Psoas muscle (tissue), 8 donors: ENCODE measurements around the gene EPC1. TPM values are rescaled to one million over a fixed set of nuclear protein-coding genes. Genes with fewer than 3 reads are reported as not detected.
A peak's percentile ranks its signal among the peaks of the same experiment; 100 is the strongest.
"Not testable (repeated sequence)": the region's sequence is repeated elsewhere in the genome, so short reads cannot be mapped to it uniquely, and the experiment has no call there.

Source experiments
- ATAC-seq, 4 donors: fragments of 200-7000 bp; cut with Tn5 transposase; one replicate each; pipeline ENCODE4 v1.9.1; 2020; ENCODE audit warnings: moderate library complexity in 3 of 4, mild to moderate bottlenecking in 2 of 4
- DNase-seq, 2 donors: peaks; one replicate each; pipeline ENCODE4 v3.0.0-alpha.2; 2020
- H3K27ac ChIP-seq: fragments of 200-600 bp; one replicate; pipeline ENCODE4 v1.8.0; 2022
- H3K27me3 ChIP-seq, 3 donors: fragments of 200-600 bp in 1 of 3; one replicate each; pipeline versions ENCODE4 v1.6.1 to v1.8.0; 2013 to 2022; ENCODE audit warnings: low read length in 2 of 3, mild to moderate bottlenecking in 2 of 3, moderate library complexity in 1 of 3; ENCODE audit not compliant: insufficient read depth in 3 of 3
- H3K36me3 ChIP-seq, 2 donors: fragments of 200-600 bp in 1 of 2; one replicate each; pipeline versions ENCODE4 v1.6.1 to v1.8.0; 2013 to 2022; ENCODE audit warnings: low read depth in 1 of 2, mild to moderate bottlenecking in 1 of 2, moderate library complexity in 1 of 2; ENCODE audit not compliant: insufficient read depth in 1 of 2
- H3K4me1 ChIP-seq: fragments of 200-600 bp; one replicate; pipeline ENCODE4 v1.8.0; 2022
- H3K4me3 ChIP-seq: fragments of 200-600 bp; one replicate; pipeline ENCODE4 v1.8.0; 2022; ENCODE audit warnings: mild to moderate bottlenecking
- H3K9me3 ChIP-seq: fragments of 200-600 bp; one replicate; pipeline ENCODE4 v1.8.0; 2022
- WGBS, 3 donors: extraction: QIAGEN DNeasy Blood & Tissue Kit; methylation state at CpG; one replicate each; pipeline versions ENCODE4 v1.1.6 to v1.1.7; 2013; 5-methylcytosine and 5-hydroxymethylcytosine counted together
- intact Hi-C, 2 donors: fragments of 100-400 bp; cut with DNase I; formaldehyde crosslinking; loops; one replicate each; pipeline versions ENCODE4 v1.11.0 to v1.14.2; 2022
- polyA plus RNA-seq, 3 donors: library from polyadenylated mRNA; stranded (reverse); fragments of 200-250 nt; gene quantifications; one replicate each; pipeline ENCODE4 v1.2.3, GENCODE V29; 2013
- total RNA-seq, 4 donors: library from RNA; stranded (reverse); fragmentation: NEBNext Ultra II Directional in 2 of 4; extraction: Animal tissue kit (Norgen Biotek cat#: 25700) in 2 of 4; gene quantifications; one replicate each; pipeline versions ENCODE4 v1.2.1 to v1.2.4, GENCODE V29; 2021 to 2023
- TF ChIP-seq, protein P1 (sequence below): fragments of 200-600 bp; IDR thresholded peaks from one replicate; pipeline ENCODE4 v1.8.0; 2022; ENCODE audit warnings: antibody characterized with exemption
- donor health status: healthy with polysubstance abuse.
- donor health status: DM: no; HTN: no; CAD: no; lungs with moderate emphysema.
- donor health status: Bipolar disorder and iron deficiency.
- donor health status: healthy.
- donor health status: DM: yes; HTN: yes; CAD: no.
- donor health status: DM: no; HTN: no; CAD: no.
- donor health status: DM: no; HTN: no; CAD: no.
- donor health status: DM: yes; HTN: yes; CAD: no.

Gene EPC1
- total and polyA plus RNA-seq, 7 donors: 19.5 to 37.1 (median 23.4) TPM

DNA sequence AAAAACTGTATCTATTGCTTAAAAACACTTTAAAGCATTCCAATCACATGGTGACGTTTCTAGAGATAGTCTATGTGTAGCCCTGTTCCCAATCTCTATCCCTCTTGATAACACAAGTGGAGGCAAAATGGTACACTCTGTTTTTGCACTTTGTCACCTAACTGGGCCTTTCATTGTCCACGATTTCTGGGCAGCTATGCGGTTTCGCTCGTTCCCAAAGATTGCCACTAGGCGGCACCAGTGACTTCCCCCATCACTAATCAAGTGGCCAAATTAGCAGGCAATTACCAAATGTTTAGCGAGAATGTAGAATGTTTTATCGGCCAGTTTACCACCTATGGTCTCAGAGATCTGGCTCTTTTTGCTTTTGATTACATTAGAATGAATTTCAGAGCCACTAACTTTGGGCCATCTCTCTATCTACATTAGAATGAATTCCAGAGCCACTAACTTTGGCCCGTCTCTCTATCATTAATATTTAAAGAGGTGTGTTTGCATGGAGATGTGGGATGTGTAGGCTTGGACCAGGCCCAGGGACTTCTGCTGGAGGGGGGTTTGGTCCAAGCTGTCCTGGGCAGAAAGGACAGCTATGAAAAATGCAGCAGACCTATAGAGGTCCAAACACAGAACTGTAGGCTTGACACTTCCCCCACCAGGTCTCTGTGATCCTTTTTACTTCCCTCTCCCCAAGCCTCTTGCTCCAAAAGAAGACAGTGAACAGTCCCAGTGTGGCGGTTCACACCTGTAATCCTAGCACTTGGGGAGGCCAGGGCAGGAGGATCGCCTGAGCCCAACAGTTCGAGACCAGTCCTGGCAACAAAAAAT, 90.1 kb downstream of the EPC1 start:
- H3K27ac ChIP-seq: no peak overlapping the region
- ATAC-seq: peak; percentile 37 to 84 (median 68)
- peak; percentile 44 to 68 for DNase-seq
- no peaks in the 10 kb centered on the region for H3K9me3 ChIP-seq
- H3K4me3 ChIP-seq: no peak overlapping the region
- TF ChIP-seq, protein P1, sequence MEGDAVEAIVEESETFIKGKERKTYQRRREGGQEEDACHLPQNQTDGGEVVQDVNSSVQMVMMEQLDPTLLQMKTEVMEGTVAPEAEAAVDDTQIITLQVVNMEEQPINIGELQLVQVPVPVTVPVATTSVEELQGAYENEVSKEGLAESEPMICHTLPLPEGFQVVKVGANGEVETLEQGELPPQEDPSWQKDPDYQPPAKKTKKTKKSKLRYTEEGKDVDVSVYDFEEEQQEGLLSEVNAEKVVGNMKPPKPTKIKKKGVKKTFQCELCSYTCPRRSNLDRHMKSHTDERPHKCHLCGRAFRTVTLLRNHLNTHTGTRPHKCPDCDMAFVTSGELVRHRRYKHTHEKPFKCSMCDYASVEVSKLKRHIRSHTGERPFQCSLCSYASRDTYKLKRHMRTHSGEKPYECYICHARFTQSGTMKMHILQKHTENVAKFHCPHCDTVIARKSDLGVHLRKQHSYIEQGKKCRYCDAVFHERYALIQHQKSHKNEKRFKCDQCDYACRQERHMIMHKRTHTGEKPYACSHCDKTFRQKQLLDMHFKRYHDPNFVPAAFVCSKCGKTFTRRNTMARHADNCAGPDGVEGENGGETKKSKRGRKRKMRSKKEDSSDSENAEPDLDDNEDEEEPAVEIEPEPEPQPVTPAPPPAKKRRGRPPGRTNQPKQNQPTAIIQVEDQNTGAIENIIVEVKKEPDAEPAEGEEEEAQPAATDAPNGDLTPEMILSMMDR: peak; percentile 81
- intact Hi-C loops: loop anchor here (2.0 to 5.0 kb wide), 4 partner anchors 90 to 110 kb away; partner anchors contain the start of gene EPC1 (in 2 of the 2)
- H3K27me3 ChIP-seq: no peaks in the 10 kb centered on the region
- WGBS, 3 donors: 35 to 38% (median 36%) methylated on average over 12 of the region's 12 CpGs
- H3K4me1 ChIP-seq: no peaks in the 10 kb centered on the region
- no peaks in the 10 kb centered on the region for H3K36me3 ChIP-seq

DNA sequence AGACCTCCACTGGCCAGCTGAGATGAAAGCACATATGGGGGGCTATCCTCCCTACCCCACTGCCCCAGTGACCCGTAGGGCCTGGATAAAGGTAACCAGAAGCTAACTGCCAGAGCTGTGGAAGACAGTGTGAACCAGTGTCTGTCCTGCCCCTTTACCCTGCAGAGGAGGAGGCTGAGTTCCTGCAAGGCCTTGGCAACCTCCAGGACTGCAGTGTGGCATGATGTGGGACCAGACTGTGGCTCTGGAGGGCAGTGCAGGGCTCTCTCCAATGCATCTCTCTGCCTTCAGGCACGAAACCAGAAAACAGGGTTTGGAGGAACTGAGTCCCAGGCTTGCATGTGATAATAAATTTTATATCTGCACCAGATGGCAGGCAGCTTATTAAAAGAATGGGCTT, 93.1 kb downstream of the EPC1 start:
- TF ChIP-seq, protein P1: no peak
- Histone ChIP-seq H3K9me3 (no peaks in the 10 kb centered on the region), H3K36me3 (no peaks in the 10 kb centered on the region), H3K4me1 (no peaks in the 10 kb centered on the region), H3K27ac (no peak overlapping the region), H3K4me3 (no peak overlapping the region), H3K27me3 (no peaks in the 10 kb centered on the region)
- intact Hi-C loops: no loop called here
- no peak for ATAC-seq
- no peak for DNase-seq
- WGBS, 3 donors: 89 to 97% (median 90%) methylated on average over 2 of the region's 2 CpGs

DNA sequence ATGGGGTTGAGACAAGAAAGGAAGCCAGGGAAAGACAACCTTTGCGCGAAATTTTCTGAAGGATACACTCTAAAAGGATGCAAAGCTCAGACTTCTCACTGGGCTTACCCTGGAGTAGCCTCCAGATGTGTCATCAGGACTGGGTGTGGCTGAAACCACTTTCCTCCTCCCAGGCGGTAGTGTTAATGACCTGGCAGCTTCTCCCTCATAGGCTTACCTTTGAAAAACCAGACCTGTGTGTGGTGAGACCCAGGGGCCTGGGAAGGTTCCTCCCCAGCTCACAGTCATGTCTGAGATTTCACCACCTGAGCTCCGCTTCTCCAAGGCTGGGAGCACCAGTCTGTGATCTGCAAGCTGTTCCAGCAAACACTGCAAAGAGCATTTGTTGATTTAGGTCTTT, 93.7 kb downstream of the EPC1 start:
- no peaks in the 10 kb centered on the region for H3K4me1 ChIP-seq
- WGBS, 3 donors: 89 to 94% (median 93%) methylated on average over 4 of the region's 4 CpGs

DNA sequence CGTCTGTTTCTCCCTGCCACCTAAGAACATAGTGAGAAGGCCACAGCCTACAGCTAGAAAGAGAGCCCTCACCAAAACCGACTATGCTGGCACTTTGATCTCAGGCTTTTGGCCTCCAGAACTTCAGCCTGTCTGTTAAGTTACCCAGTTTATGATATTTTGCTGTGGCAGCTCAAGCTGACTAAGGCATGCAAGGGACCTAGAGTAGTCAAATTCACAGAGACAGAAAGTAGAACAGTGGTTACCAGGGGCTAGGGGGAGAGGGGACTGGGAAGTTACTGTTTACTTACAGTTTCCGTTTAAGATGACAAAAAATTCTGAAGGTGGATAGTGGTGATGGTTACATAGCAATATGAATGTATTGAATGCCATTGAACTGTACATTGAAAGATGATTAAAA, 96.5 kb downstream of the EPC1 start:
- H3K4me1 ChIP-seq, H3K27me3 ChIP-seq, H3K9me3 ChIP-seq, ATAC-seq, intact Hi-C loops, H3K36me3 ChIP-seq, H3K4me3 ChIP-seq, DNase-seq, H3K27ac ChIP-seq: not testable (repeated sequence)
- WGBS, 3 donors: 67 to 73% (median 70%) methylated on average over 3 of the region's 3 CpGs

More for the DNA sequence above, 93.7 kb downstream of the EPC1 start:
- TF ChIP-seq, protein P1: no peak
- intact Hi-C loops: no loop called here
- ATAC-seq: no peak
- DNase-seq: no peak
- Histone ChIP-seq H3K27me3 (no peaks in the 10 kb centered on the region), H3K36me3 (no peaks in the 10 kb centered on the region), H3K9me3 (no peaks in the 10 kb centered on the region), H3K27ac (no peak overlapping the region), H3K4me3 (no peak overlapping the region)

DNA sequence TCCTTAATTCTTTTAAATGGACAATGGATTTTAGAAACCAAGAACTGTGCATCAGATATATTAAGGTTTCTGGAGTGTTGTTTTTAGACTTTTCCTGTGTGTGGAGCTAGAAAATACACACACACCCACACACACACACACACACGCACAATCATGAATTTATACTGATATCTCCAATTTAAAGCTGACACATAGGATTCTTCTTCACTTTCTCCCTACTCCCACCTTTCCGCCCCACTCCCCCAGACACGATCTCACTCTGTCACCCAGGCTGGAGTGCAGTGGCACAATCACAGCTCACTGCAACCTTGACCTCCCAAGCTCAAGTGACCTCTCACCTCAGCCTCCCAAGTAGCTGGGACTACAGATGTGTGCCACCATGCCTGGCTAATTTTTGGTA, 100.3 kb downstream of the EPC1 start:
- no peaks in the 10 kb centered on the region for H3K9me3 ChIP-seq
- TF ChIP-seq, protein P1: no peak
- no peaks in the 10 kb centered on the region for H3K27me3 ChIP-seq
- WGBS, 3 donors: 89 to 95% (median 91%) methylated on average over 3 of the region's 3 CpGs
- intact Hi-C loops: no loop called here
- no peak for DNase-seq
- no peak for ATAC-seq
- no peak overlapping the region for H3K4me3 ChIP-seq
- no peak overlapping the region for H3K27ac ChIP-seq
- H3K4me1 ChIP-seq: no peaks in the 10 kb centered on the region
- H3K36me3 ChIP-seq: no peaks in the 10 kb centered on the region
